SH-SY5Y (cell line): ENCODE data around the gene RERE.

Experiments
- GATA2 ChIP-seq: IDR thresholded peaks from 2 replicates; pipeline ENCODE4 v1.6.1; 2011; ENCODE audit warnings: mild to moderate bottlenecking, low read depth, low read length
- GATA3 ChIP-seq: IDR thresholded peaks from 2 replicates; pipeline ENCODE4 v1.6.1; 2011; ENCODE audit warnings: low read depth, mild to moderate bottlenecking, low read length, moderate library complexity

DNA sequence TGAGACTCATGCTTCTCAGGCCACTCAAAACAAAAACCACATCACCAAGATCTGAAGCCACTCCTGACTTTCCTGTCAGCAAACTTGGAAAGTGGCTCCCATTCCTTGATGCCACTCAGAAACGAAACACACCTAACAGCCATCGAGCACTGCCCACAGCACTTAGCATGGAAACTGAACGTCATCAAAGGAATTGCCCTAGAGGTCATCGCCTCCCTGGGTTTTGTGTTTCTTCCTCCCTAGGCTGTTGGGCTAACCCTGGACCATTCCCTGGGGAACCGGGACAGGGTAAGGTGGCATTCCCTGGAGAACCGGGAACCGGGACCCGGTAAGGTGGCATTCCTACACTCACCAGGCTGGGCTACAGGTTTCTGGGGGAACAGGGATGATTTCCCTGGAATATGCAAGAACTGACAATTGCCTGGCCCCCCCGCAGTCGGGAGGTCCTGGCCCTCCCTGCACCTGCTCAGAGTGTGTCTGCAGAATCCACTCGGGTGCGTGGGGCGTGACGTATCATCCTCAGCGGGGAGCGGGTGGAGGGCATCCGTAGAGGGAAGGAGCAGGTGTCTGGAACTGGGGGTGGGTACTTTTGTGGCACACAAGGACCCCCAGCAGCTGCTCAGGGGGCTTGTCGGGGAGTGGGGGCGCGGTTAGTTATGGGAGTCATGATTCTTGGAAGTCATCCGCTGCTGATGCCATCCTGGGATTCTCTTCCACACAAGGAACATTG, 469.2 kb downstream of the RERE start:
- TF ChIP-seq GATA2 (no peak), GATA3 (no peak)
